22Rv1 (cell line): ENCODE results near the gene SLC20A1.

Experiments
- H3K27ac ChIP-seq: fragments of 450-650 bp; 2 replicates; pipeline ENCODE4 v1.5.1; 2017
- ZFX ChIP-seq: fragments of 450-650 bp; IDR thresholded peaks from 2 replicates; pipeline ENCODE4 v1.6.1; 2017; ENCODE audit warnings: antibody characterized with exemption, borderline replicate concordance
- TF ChIP-seq, protein P1 (sequence below): fragments of 450-650 bp; IDR thresholded peaks from 2 replicates; pipeline ENCODE4 v1.5.1; 2017; ENCODE audit warnings: mild to moderate bottlenecking

Gene SLC20A1

DNA sequence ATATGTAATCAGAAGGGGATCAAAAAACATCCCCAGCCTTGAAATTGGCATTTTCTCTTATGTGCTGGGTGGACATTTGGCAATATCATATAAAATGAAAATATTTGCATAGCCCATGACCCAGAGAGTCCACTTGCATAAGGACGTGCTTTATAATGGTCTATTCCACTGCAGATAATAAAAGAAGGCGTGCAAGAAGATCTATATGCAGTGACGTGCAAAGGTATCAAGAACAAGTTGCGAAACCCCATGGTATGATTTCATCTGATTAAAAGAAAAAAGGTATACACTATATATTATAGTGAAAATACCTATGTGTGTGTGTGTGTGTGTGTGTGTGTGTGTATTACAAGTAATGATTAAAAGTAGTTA lies 8.5 kb upstream of the SLC20A1 start:
- TF ChIP-seq, protein P1, sequence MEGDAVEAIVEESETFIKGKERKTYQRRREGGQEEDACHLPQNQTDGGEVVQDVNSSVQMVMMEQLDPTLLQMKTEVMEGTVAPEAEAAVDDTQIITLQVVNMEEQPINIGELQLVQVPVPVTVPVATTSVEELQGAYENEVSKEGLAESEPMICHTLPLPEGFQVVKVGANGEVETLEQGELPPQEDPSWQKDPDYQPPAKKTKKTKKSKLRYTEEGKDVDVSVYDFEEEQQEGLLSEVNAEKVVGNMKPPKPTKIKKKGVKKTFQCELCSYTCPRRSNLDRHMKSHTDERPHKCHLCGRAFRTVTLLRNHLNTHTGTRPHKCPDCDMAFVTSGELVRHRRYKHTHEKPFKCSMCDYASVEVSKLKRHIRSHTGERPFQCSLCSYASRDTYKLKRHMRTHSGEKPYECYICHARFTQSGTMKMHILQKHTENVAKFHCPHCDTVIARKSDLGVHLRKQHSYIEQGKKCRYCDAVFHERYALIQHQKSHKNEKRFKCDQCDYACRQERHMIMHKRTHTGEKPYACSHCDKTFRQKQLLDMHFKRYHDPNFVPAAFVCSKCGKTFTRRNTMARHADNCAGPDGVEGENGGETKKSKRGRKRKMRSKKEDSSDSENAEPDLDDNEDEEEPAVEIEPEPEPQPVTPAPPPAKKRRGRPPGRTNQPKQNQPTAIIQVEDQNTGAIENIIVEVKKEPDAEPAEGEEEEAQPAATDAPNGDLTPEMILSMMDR, result no peak
- TF ChIP-seq ZFX, result no peak
- H3K27ac ChIP-seq, result no peak overlapping the region

DNA sequence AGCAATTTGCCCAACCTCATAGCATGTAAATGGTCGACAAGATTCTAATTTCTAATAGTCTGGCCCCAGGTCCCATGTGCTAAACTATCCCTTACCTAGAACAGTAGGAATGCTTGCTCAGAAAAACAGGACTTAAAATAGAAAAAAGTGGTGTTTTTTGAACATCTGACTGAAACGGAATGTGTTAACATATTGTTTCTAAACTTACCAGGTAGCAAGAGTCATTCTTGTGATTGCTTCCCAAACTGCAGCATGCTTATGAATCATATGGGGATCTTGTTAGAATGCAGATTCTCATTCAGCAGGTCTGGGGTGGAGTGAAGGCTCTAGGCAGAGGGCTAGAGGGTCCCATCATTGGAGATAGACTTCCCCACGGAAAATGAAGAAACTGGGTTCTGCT lies 5.8 kb upstream of the SLC20A1 start:
- H3K27ac ChIP-seq, result no peak overlapping the region
- TF ChIP-seq, protein P1, result no peak
- no peak for TF ChIP-seq ZFX

DNA sequence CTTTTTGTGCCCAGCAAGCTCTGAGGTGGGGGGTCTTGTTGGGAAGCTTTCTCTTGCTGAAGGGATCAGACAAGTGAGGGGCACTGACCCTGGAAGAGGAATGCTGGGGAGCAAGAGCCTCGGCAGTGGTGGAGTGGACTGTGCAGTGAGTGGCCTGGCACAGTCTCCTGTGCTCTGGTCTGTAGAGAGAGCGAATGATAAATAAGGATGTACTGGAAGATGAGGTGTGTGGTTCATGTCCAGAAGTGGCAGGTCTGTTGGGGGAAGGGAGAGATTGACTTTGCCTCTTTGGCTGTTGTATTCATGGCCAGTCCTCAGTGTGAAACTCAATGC lies 5.3 kb upstream of the SLC20A1 start:
- no peak for TF ChIP-seq ZFX
- TF ChIP-seq, protein P1, result no peak
- H3K27ac ChIP-seq, result no peak overlapping the region

DNA sequence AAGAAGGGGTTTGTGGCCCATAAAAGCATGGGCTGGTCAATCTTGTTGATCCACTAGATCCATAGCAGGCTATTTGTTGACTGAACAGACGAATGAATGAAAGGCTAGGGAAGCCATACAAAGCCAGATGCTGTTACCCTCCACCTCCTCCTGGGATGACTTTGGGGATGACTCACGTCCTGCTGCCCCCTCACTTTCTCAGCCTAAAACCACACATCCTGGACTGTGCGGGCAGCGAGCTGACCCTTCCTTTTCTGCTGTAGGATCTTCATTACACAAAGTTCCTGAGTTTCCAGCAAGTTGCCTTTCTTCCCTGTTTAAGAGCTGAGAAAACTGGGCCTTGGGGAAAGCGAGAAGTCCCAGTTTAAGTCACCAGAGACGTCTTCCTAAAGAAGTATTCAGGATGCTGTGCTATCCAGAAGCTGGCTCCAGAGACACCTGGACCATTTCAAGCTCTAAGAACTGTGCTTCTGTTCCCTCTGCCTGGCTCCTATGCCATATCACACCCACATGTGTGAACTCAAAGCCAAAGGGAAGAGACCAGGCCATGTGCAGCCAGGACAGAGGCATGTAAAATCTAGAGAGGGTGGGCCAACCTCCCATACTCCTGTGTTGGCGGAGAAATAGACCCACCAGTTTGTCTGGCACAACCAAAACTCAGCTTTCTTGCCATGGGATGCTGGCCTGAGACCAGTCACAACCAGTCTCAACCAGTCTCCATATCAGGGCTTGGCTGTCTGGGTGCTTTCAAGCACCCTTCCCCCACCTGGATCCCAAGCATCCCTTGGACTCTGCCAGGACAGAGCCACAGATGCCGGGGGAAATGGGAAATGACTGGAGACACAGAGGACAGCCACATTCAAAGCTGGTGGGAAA lies 4.7 kb upstream of the SLC20A1 start:
- H3K27ac ChIP-seq, result no peak overlapping the region
- no peak for TF ChIP-seq ZFX
- TF ChIP-seq, protein P1, result no peak

DNA sequence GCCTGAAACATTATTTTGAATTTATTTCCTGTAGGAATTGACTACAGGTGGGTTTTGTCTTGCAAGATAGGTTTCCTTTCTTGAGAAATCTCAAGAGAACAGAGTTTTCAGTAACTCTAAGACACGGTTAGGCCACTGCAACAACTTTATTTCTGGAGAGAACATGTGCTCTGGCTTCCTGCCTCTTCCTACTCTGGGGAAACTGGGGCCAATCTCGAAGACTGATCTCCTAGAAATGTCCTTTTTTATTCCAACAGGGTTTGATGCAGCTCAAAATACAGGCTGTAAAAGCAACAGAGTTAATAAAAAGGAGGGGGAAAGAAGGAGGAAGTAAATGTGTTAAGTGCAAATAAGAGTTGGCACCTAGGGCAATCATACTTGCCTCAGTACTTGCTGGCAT lies 4.0 kb upstream of the SLC20A1 start:
- H3K27ac ChIP-seq, result no peak overlapping the region
- TF ChIP-seq ZFX, result no peak
- TF ChIP-seq, protein P1, result no peak

DNA sequence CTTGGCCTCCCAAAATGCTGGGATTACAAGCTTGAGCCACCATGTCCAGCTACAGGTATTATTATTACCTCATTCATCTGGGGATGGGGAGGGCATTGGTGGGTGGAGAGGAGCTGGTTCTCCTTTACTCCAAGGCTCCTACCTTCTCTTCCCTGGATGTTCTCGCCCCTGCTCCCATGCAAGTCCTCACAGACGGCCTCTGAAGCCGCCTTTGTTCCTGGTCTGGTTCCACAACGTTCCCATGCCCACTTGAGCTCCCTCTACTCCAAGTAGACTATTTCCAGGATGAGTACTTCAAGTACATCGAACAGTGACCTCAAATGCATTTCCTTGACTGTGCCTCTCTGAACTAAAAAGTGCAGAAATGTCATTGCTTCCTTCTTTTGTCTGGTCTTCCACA lies 3.2 kb upstream of the SLC20A1 start:
- no peak overlapping the region for H3K27ac ChIP-seq
- no peak for TF ChIP-seq ZFX
- TF ChIP-seq, protein P1, result no peak

DNA sequence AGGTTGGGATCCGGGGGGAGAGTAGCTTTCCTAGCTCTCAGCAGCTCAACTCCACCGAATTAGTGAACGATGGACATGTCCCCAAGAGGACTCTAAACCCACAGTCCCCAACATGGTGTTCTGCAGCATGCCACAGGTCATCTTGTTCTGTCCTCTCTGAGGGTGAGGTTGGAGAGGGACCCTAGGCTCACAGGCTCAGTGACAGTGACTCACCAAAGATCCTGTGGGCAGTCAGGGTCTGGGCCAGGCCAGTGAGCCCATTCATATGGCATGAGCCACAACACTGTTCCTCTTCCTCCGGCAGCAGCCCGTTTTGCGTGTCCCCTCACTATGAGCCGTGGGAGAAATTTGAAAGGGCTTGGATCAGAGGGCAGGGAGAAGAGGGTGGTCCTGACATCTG lies 2.8 kb upstream of the SLC20A1 start:
- TF ChIP-seq, protein P1, result no peak
- no peak for TF ChIP-seq ZFX
- H3K27ac ChIP-seq, result no peak overlapping the region
